Esophagus muscularis mucosa (tissue), 4 donors: ENCODE results near the gene ADAMTS3. TPM values are rescaled to one million over a fixed set of nuclear protein-coding genes. Genes with fewer than 3 reads are reported as not detected.

ENCODE experiments used
- DNase-seq: peaks from one replicate; pipeline ENCODE4 v3.0.0-alpha.2; 2017; ENCODE audit errors: extremely low spot score
- H3K27ac ChIP-seq, 4 donors: fragments of 200-600 bp; sonication (generic); replicated peaks in 1 of 4; 1 replicate in 3 of 4; 2 replicates in 1 of 4; pipeline ENCODE4 v1.5.1; 2016 to 2019; ENCODE audit warnings: mild to moderate bottlenecking in 1 of 4
- H3K27me3 ChIP-seq, 4 donors: fragments of 200-600 bp; sonication (generic); one replicate each; pipeline versions ENCODE4 v1.5.1 to v1.6.0; 2016 to 2019
- H3K36me3 ChIP-seq, 4 donors: fragments of 200-600 bp; sonication (generic); one replicate each; pipeline ENCODE4 v1.5.1; 2016 to 2019
- H3K4me1 ChIP-seq, 4 donors: fragments of 200-600 bp; sonication (generic); one replicate each; pipeline ENCODE4 v1.5.1; 2016 to 2019
- H3K4me3 ChIP-seq, 4 donors: fragments of 200-600 bp; sonication (generic); 1 replicate in 2 of 4; 2 replicates in 2 of 4; pipeline ENCODE4 v1.5.1; 2016 to 2019; ENCODE audit warnings: mild to moderate bottlenecking in 4 of 4, moderate library complexity in 1 of 4
- H3K9me3 ChIP-seq, 4 donors: fragments of 200-600 bp; sonication (generic); 1 replicate in 3 of 4; 2 replicates in 1 of 4; pipeline ENCODE4 v1.5.1; 2016 to 2019
- EP300 ChIP-seq: sonication (generic); formaldehyde crosslinking; IDR thresholded peaks from one replicate; pipeline ENCODE4 v1.6.1; 2017; ENCODE audit warnings: antibody characterized with exemption
- POLR2A ChIP-seq: fragments of 450-650 bp; IDR thresholded peaks from one replicate; pipeline ENCODE4 v1.6.1; 2017; ENCODE audit warnings: antibody characterized with exemption, moderate library complexity, mild to moderate bottlenecking, low read depth
- POLR2AphosphoS5 ChIP-seq, 2 donors: sonication (generic); formaldehyde crosslinking; IDR thresholded peaks; one replicate each; pipeline ENCODE4 v1.6.1; 2017; ENCODE audit warnings: antibody characterized with exemption in 2 of 2
- WGBS: methylation state at CpG from one replicate; pipeline ENCODE4 v1.1.5; 2018; 5-methylcytosine and 5-hydroxymethylcytosine counted together
- intact Hi-C: fragments of 100-400 bp; cut with DNase I; formaldehyde crosslinking; loops from one replicate; pipeline ENCODE4 v1.15.1; 2023
- total RNA-seq, 4 donors: library from RNA; depleted of rRNA; stranded (reverse); fragments of >200 nt; gene quantifications; one replicate each; pipeline versions ENCODE4 v1.1.0 to v1.2.1, GENCODE V29; 2016
- TF ChIP-seq, protein P1 (sequence below), 3 experiments: fragments of 200-600 bp in 2 of 3; fragments of 450-650 bp in 1 of 3; sonication (generic) in 2 of 3; IDR thresholded peaks; one replicate each; pipeline ENCODE4 v1.5.1; 2017 to 2019; ENCODE audit warnings: antibody characterized with exemption in 3 of 3, mild to moderate bottlenecking in 2 of 3, moderate library complexity in 1 of 3

Gene ADAMTS3
- total RNA-seq, 4 donors from 2014 or later, result 1.1 to 2.5 (median 1.3) TPM

DNA sequence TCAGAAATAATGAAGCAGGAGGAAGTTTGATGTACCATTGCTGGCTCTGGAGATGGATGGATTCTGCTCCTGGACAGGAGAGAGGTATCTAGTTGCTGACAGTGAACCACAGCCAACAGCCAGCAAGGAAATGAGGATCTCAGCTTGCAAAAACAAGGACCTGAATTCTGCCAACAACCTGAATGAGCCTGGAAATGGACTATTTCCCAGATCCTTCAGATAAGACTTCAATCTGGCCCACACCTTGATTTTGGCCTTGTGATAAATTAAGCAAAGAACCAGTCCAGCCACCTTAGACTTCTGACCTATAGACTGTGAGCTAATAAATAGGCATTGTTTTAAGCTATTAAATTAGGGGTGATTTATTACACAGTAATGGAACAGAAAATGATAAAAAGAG lies 220.3 kb downstream of the ADAMTS3 start:
- no peaks in the 10 kb centered on the region for H3K9me3 ChIP-seq
- intact Hi-C loops, result no loop called here
- H3K27ac ChIP-seq, result no peak overlapping the region
- H3K4me3 ChIP-seq, result no peak overlapping the region
- TF ChIP-seq, protein P1, sequence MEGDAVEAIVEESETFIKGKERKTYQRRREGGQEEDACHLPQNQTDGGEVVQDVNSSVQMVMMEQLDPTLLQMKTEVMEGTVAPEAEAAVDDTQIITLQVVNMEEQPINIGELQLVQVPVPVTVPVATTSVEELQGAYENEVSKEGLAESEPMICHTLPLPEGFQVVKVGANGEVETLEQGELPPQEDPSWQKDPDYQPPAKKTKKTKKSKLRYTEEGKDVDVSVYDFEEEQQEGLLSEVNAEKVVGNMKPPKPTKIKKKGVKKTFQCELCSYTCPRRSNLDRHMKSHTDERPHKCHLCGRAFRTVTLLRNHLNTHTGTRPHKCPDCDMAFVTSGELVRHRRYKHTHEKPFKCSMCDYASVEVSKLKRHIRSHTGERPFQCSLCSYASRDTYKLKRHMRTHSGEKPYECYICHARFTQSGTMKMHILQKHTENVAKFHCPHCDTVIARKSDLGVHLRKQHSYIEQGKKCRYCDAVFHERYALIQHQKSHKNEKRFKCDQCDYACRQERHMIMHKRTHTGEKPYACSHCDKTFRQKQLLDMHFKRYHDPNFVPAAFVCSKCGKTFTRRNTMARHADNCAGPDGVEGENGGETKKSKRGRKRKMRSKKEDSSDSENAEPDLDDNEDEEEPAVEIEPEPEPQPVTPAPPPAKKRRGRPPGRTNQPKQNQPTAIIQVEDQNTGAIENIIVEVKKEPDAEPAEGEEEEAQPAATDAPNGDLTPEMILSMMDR (IDR thresholded peaks at IDR 0.05), result no peak
- no peak for TF ChIP-seq POLR2AphosphoS5 (IDR thresholded peaks at IDR 0.05)
- no peak for TF ChIP-seq POLR2A
- TF ChIP-seq EP300, result no peak
- H3K27me3 ChIP-seq, result no peaks in the 10 kb centered on the region
- H3K4me1 ChIP-seq, result peaks cover 0 to 13% (median 2%) of the 10 kb centered on the region in 4 donors
- H3K36me3 ChIP-seq, result no peaks in the 10 kb centered on the region
- no peak for DNase-seq

- H3K27ac ChIP-seq, result no peak overlapping the region
- H3K4me3 ChIP-seq, result no peak overlapping the region
- no peak for TF ChIP-seq EP300
- TF ChIP-seq POLR2A, result no peak
- TF ChIP-seq, protein P1 (IDR thresholded peaks at IDR 0.05), result no peak
- no peak for TF ChIP-seq POLR2AphosphoS5 (IDR thresholded peaks at IDR 0.05)
- no peak for DNase-seq
- H3K9me3 ChIP-seq, result no peaks in the 10 kb centered on the region
- H3K4me1 ChIP-seq, result peaks cover 0 to 11% (median 9%) of the 10 kb centered on the region in 4 donors
- H3K27me3 ChIP-seq, result no peaks in the 10 kb centered on the region
- H3K36me3 ChIP-seq, result no peaks in the 10 kb centered on the region
- intact Hi-C loops, result no loop called here
Observed at GRCh38 chr4:72344418-72344817, 224.6 kb downstream of the ADAMTS3 start.

- whole genome bisulfite sequencing, result 43% methylated on average over 2 of the region's 2 CpGs
- Histone ChIP-seq H3K36me3 (no peaks in the 10 kb centered on the region), H3K27me3 (no peaks in the 10 kb centered on the region), H3K4me1 (peaks cover 0 to 11% (median 9%) of the 10 kb centered on the region in 4 donors), H3K9me3 (no peaks in the 10 kb centered on the region), H3K4me3 (no peak overlapping the region), H3K27ac (no peak overlapping the region)
- no peak for DNase-seq
- intact Hi-C loops, result no loop called here
- TF ChIP-seq, protein P1 (IDR thresholded peaks at IDR 0.05), result no peak
- TF ChIP-seq POLR2A (no peak), EP300 (no peak), POLR2AphosphoS5 (IDR thresholded peaks at IDR 0.05) (no peak)
Observed at GRCh38 chr4:72341432-72341820, 227.6 kb downstream of the ADAMTS3 start.

- 32% methylated on average over 1 of the region's 1 CpG for whole genome bisulfite sequencing
- H3K27ac ChIP-seq, result no peak overlapping the region
- H3K4me3 ChIP-seq, result no peak overlapping the region
- no peaks in the 10 kb centered on the region for H3K27me3 ChIP-seq
- intact Hi-C loops, result no loop called here
- peaks cover 0 to 11% (median 9%) of the 10 kb centered on the region in 4 donors for H3K4me1 ChIP-seq
- no peaks in the 10 kb centered on the region for H3K9me3 ChIP-seq
- H3K36me3 ChIP-seq, result no peaks in the 10 kb centered on the region
- DNase-seq, result no peak
- no peak for TF ChIP-seq POLR2A
- no peak for TF ChIP-seq EP300
- TF ChIP-seq, protein P1 (IDR thresholded peaks at IDR 0.05), result no peak
- TF ChIP-seq POLR2AphosphoS5 (IDR thresholded peaks at IDR 0.05), result no peak
Observed at GRCh38 chr4:72340803-72341431, 228.1 kb downstream of the ADAMTS3 start.

- Histone ChIP-seq H3K4me3 (no peak overlapping the region), H3K36me3 (no peaks in the 10 kb centered on the region), H3K27ac (no peak overlapping the region), H3K27me3 (no peaks in the 10 kb centered on the region), H3K4me1 (peaks cover 0 to 11% (median 9%) of the 10 kb centered on the region in 4 donors), H3K9me3 (no peaks in the 10 kb centered on the region)
- DNase-seq, result no peak
- TF ChIP-seq EP300 (no peak), POLR2AphosphoS5 (IDR thresholded peaks at IDR 0.05) (no peak)
- TF ChIP-seq, protein P1 (IDR thresholded peaks at IDR 0.05), result no peak
- WGBS, result 76% methylated on average over 1 of the region's 1 CpG
- intact Hi-C loops, result no loop called here
Observed at GRCh38 chr4:72338060-72338459, 231.0 kb downstream of the ADAMTS3 start.
